HEK293 (cell line): ENCODE results near the gene MARK4.

ENCODE experiments used
- BCL6B ChIP-seq: fragments of 450-650 bp; formaldehyde crosslinking; IDR thresholded peaks from 2 replicates; pipeline ENCODE4 v1.5.1; 2017; ENCODE audit warnings: missing biosample characterization, missing genetic modification characterization
- CTCF ChIP-seq: fragments of 450-650 bp; formaldehyde crosslinking; IDR thresholded peaks from 2 replicates; pipeline ENCODE4 v1.5.1; 2016; ENCODE audit warnings: missing biosample characterization, missing genetic modification characterization
- TRIM28 ChIP-seq: IDR thresholded peaks from 2 replicates; pipeline ENCODE4 v1.6.1; 2011; ENCODE audit warnings: low read length, control low read depth, borderline replicate concordance
- ZBTB8A ChIP-seq: fragments of 450-650 bp; formaldehyde crosslinking; IDR thresholded peaks from 2 replicates; pipeline ENCODE4 v1.5.1; 2016; ENCODE audit warnings: missing biosample characterization, missing genetic modification characterization
- ZFP37 ChIP-seq: fragments of 450-650 bp; formaldehyde crosslinking; IDR thresholded peaks from 2 replicates; pipeline ENCODE4 v1.5.1; 2016; ENCODE audit warnings: missing biosample characterization, missing genetic modification characterization

- TF ChIP-seq TRIM28, result no peak
- TF ChIP-seq BCL6B (tag by site-specific recombination), result no peak
- no peak for TF ChIP-seq CTCF
- TF ChIP-seq ZFP37 (tag by site-specific recombination), result no peak
- TF ChIP-seq ZBTB8A (tag by site-specific recombination), result no peak
These were observed 20.1 kb downstream of the MARK4 start for GRCh38 chr19:45271098-45271734.
